HepG2 (cell line): ENCODE data around the gene CIITA. TPM values are rescaled to one million over a fixed set of nuclear protein-coding genes. Genes with fewer than 3 reads are reported as not detected.

Experiments
- ARNTL ChIP-seq: sonication (generic); formaldehyde crosslinking; IDR thresholded peaks from 2 replicates; pipeline ENCODE4 v1.4.0; 2020; ENCODE audit warnings: mild to moderate bottlenecking, missing genetic modification reagents
- CBX1 ChIP-seq: IDR thresholded peaks from one replicate; pipeline ENCODE4 v1.6.1; 2016; ENCODE audit warnings: antibody characterized with exemption, low read depth
- ELF4 ChIP-seq: sonication (generic); formaldehyde crosslinking; IDR thresholded peaks from 2 replicates; pipeline ENCODE4 v1.5.0; 2020; ENCODE audit warnings: missing genetic modification reagents, mild to moderate bottlenecking, moderate library complexity, borderline replicate concordance
- GFI1 ChIP-seq: sonication (generic); formaldehyde crosslinking; IDR thresholded peaks from 2 replicates; pipeline ENCODE4 v1.5.0; 2020; ENCODE audit warnings: missing genetic modification reagents, mild to moderate bottlenecking, borderline replicate concordance
- KAT7 ChIP-seq: IDR thresholded peaks from 2 replicates; pipeline ENCODE4 v1.6.1; 2018; ENCODE audit warnings: borderline replicate concordance, missing compliant biosample characterization
- NCOR1 ChIP-seq: fragments of 200-600 bp; sonication (generic); IDR thresholded peaks from 2 replicates; pipeline ENCODE4 v1.7.0; 2017; ENCODE audit warnings: antibody characterized with exemption, low read length, borderline replicate concordance
- RELA ChIP-seq: sonication (generic); formaldehyde crosslinking; IDR thresholded peaks from 2 replicates; pipeline ENCODE4 v1.4.0; 2020; ENCODE audit warnings: missing genetic modification reagents
- SRF ChIP-seq: IDR thresholded peaks from 2 replicates; pipeline ENCODE4 v1.6.1; 2011; ENCODE audit warnings: mild to moderate bottlenecking, low read depth, low read length, moderate library complexity
- TSC22D2 ChIP-seq: sonication (generic); formaldehyde crosslinking; IDR thresholded peaks from 2 replicates; pipeline ENCODE4 v1.5.1; 2020; ENCODE audit warnings: missing genetic modification reagents, mild to moderate bottlenecking, borderline replicate concordance
- ZNF256 ChIP-seq: sonication (generic); formaldehyde crosslinking; conservative IDR thresholded peaks from 2 replicates; pipeline ENCODE4 v1.4.0; 2020; ENCODE audit warnings: missing genetic modification reagents
- ZNF674 ChIP-seq: sonication (generic); formaldehyde crosslinking; IDR thresholded peaks from 2 replicates; pipeline ENCODE4 v1.5.0; 2020; ENCODE audit warnings: low read depth, mild to moderate bottlenecking, missing genetic modification reagents
- polyA plus RNA-seq, 8 experiments: library from polyadenylated mRNA; depleted of rRNA in 3 of 8; stranded (reverse) in 7 of 8; unstranded in 1 of 8; fragments of >200 nt; fragmentation: Illumina TruSeq in 4 of 8; extraction: Trizol in 4 of 8; gene quantifications; 2 replicates each; pipeline versions ENCODE4 v1.2.1 to v1.2.3, GENCODE V29; 2011 to 2016; ENCODE audit warnings: low read depth in 4 of 8, missing spikeins in 1 of 8, mixed read lengths in 1 of 8; ENCODE audit not compliant: insufficient read depth in 1 of 8
- total RNA-seq, 5 experiments: library from RNA; depleted of rRNA; stranded (reverse); fragments of >200 nt; fragmentation: Illumina TruSeq; extraction: Trizol; gene quantifications; 2 replicates each; pipeline ENCODE4 v1.2.3, GENCODE V29; 2016; ENCODE audit warnings: low read depth in 1 of 5
- TF ChIP-seq, protein P1 (sequence below): sonication (generic); formaldehyde crosslinking; IDR thresholded peaks from 2 replicates; pipeline ENCODE4 v1.5.0; 2020; ENCODE audit warnings: mild to moderate bottlenecking, missing genetic modification reagents
- TF ChIP-seq, protein P2 (sequence below): sonication (generic); formaldehyde crosslinking; IDR thresholded peaks from 2 replicates; pipeline ENCODE4 v1.9.0; 2021; ENCODE audit warnings: missing genetic modification reagents, borderline replicate concordance
- TF ChIP-seq, protein P3 (sequence below): sonication (generic); formaldehyde crosslinking; IDR thresholded peaks from 2 replicates; pipeline ENCODE4 v1.4.0; 2020; ENCODE audit warnings: missing genetic modification reagents
- TF ChIP-seq, protein P4 (sequence below): sonication (generic); formaldehyde crosslinking; IDR thresholded peaks from 2 replicates; pipeline ENCODE4 v1.4.0; 2020; ENCODE audit warnings: missing genetic modification reagents

CIITA gene
- total and polyA plus RNA-seq, 2 of the 13 experiments (the other 11 are each of a cell fraction or from before 2014, with no cell fraction given) = 0.08 to 0.09 TPM

DNA sequence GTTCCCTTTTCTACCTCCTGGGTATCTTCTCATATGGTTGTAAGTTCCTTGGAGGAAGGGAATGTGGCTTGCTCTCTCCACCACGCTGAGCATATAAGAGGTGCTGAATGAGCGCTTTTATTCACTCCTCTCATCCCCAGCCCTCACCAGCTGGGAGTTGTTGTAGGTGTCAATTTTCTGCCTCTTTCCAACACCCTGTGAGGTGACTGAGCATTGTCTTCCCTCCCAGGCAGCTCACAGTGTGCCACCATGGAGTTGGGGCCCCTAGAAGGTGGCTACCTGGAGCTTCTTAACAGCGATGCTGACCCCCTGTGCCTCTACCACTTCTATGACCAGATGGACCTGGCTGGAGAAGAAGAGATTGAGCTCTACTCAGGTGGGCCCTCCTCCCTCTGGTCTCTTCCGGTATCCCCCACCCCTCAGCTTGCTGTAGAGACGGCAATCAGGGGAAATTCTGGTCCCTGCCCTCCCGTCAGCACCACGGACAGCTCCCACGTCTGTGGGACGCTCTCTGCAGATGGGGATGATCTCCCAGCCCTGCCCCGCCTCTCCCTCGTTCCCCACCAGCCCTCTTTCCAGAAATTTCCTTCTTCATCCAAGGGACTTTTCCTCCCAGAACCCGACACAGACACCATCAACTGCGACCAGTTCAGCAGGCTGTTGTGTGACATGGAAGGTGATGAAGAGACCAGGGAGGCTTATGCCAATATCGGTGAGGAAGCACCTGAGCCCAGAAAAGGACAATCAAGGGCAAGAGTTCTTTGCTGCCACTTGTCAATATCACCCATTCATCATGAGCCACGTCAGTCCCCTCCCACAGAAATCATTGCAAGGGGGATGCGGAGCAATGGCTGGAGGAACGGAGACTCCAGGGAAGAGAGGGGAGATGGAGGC, 18.3 kb downstream of the CIITA start (continued):
- TF ChIP-seq, protein P1, sequence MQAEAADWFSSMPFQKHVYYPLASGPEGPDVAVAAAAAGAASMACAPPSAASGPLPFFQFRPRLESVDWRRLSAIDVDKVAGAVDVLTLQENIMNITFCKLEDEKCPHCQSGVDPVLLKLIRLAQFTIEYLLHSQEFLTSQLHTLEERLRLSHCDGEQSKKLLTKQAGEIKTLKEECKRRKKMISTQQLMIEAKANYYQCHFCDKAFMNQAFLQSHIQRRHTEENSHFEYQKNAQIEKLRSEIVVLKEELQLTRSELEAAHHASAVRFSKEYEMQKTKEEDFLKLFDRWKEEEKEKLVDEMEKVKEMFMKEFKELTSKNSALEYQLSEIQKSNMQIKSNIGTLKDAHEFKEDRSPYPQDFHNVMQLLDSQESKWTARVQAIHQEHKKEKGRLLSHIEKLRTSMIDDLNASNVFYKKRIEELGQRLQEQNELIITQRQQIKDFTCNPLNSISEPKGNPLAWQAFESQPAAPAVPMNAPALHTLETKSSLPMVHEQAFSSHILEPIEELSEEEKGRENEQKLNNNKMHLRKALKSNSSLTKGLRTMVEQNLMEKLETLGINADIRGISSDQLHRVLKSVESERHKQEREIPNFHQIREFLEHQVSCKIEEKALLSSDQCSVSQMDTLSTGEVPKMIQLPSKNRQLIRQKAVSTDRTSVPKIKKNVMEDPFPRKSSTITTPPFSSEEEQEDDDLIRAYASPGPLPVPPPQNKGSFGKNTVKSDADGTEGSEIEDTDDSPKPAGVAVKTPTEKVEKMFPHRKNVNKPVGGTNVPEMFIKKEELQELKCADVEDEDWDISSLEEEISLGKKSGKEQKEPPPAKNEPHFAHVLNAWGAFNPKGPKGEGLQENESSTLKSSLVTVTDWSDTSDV (CRISPR knock-in tag) = 0 out of 2 replicates have a peak, but pooled peaks have one; percentile 38
- TF ChIP-seq SRF = no peak
- no peak for TF ChIP-seq NCOR1
- TF ChIP-seq KAT7 (CRISPR knock-in tag) = no peak
- TF ChIP-seq, protein P2, sequence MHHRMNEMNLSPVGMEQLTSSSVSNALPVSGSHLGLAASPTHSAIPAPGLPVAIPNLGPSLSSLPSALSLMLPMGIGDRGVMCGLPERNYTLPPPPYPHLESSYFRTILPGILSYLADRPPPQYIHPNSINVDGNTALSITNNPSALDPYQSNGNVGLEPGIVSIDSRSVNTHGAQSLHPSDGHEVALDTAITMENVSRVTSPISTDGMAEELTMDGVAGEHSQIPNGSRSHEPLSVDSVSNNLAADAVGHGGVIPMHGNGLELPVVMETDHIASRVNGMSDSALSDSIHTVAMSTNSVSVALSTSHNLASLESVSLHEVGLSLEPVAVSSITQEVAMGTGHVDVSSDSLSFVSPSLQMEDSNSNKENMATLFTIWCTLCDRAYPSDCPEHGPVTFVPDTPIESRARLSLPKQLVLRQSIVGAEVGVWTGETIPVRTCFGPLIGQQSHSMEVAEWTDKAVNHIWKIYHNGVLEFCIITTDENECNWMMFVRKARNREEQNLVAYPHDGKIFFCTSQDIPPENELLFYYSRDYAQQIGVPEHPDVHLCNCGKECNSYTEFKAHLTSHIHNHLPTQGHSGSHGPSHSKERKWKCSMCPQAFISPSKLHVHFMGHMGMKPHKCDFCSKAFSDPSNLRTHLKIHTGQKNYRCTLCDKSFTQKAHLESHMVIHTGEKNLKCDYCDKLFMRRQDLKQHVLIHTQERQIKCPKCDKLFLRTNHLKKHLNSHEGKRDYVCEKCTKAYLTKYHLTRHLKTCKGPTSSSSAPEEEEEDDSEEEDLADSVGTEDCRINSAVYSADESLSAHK (CRISPR knock-in tag) = peak; percentile 92; the same call in 1 of the 2 replicates
- TF ChIP-seq, protein P3, sequence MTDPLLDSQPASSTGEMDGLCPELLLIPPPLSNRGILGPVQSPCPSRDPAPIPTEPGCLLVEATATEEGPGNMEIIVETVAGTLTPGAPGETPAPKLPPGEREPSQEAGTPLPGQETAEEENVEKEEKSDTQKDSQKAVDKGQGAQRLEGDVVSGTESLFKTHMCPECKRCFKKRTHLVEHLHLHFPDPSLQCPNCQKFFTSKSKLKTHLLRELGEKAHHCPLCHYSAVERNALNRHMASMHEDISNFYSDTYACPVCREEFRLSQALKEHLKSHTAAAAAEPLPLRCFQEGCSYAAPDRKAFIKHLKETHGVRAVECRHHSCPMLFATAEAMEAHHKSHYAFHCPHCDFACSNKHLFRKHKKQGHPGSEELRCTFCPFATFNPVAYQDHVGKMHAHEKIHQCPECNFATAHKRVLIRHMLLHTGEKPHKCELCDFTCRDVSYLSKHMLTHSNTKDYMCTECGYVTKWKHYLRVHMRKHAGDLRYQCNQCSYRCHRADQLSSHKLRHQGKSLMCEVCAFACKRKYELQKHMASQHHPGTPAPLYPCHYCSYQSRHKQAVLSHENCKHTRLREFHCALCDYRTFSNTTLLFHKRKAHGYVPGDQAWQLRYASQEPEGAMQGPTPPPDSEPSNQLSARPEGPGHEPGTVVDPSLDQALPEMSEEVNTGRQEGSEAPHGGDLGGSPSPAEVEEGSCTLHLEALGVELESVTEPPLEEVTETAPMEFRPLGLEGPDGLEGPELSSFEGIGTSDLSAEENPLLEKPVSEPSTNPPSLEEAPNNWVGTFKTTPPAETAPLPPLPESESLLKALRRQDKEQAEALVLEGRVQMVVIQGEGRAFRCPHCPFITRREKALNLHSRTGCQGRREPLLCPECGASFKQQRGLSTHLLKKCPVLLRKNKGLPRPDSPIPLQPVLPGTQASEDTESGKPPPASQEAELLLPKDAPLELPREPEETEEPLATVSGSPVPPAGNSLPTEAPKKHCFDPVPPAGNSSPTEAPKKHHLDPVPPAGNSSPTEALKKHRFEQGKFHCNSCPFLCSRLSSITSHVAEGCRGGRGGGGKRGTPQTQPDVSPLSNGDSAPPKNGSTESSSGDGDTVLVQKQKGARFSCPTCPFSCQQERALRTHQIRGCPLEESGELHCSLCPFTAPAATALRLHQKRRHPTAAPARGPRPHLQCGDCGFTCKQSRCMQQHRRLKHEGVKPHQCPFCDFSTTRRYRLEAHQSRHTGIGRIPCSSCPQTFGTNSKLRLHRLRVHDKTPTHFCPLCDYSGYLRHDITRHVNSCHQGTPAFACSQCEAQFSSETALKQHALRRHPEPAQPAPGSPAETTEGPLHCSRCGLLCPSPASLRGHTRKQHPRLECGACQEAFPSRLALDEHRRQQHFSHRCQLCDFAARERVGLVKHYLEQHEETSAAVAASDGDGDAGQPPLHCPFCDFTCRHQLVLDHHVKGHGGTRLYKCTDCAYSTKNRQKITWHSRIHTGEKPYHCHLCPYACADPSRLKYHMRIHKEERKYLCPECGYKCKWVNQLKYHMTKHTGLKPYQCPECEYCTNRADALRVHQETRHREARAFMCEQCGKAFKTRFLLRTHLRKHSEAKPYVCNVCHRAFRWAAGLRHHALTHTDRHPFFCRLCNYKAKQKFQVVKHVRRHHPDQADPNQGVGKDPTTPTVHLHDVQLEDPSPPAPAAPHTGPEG (CRISPR knock-in tag) = peak; percentile 63; the same call in 1 of the 2 replicates
- 0 out of 2 replicates have a peak, but pooled peaks have one; percentile 87 for TF ChIP-seq ZNF674 (CRISPR knock-in tag)
- peak; percentile 69; the same call in 1 of the 2 replicates for TF ChIP-seq ZNF256
- 0 out of 2 replicates have a peak, but pooled peaks have one; percentile 68 for TF ChIP-seq RELA (CRISPR knock-in tag)
- 0 out of 2 replicates have a peak, but pooled peaks have one; percentile 15 for TF ChIP-seq GFI1 (CRISPR knock-in tag)
- TF ChIP-seq, protein P4, sequence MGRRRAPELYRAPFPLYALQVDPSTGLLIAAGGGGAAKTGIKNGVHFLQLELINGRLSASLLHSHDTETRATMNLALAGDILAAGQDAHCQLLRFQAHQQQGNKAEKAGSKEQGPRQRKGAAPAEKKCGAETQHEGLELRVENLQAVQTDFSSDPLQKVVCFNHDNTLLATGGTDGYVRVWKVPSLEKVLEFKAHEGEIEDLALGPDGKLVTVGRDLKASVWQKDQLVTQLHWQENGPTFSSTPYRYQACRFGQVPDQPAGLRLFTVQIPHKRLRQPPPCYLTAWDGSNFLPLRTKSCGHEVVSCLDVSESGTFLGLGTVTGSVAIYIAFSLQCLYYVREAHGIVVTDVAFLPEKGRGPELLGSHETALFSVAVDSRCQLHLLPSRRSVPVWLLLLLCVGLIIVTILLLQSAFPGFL (CRISPR knock-in tag) = peak; percentile 89; the same call in 1 of the 2 replicates
- no peak for TF ChIP-seq CBX1
- TF ChIP-seq TSC22D2 = peak; percentile 99
- TF ChIP-seq ELF4 (CRISPR knock-in tag) = peak; percentile 62; the same call in 1 of the 2 replicates
- 0 out of 2 replicates have a peak, but pooled peaks have one; percentile 54 for TF ChIP-seq ARNTL (CRISPR knock-in tag)
